Midbrain (tissue), 1 donor: Measurements from ENCODE around the gene CBL.

Experiments
- DNase-seq: peaks from one replicate; lab custom pipeline; 2025; lab: John Stamatoyannopoulos, UW

The CBL gene

DNA sequence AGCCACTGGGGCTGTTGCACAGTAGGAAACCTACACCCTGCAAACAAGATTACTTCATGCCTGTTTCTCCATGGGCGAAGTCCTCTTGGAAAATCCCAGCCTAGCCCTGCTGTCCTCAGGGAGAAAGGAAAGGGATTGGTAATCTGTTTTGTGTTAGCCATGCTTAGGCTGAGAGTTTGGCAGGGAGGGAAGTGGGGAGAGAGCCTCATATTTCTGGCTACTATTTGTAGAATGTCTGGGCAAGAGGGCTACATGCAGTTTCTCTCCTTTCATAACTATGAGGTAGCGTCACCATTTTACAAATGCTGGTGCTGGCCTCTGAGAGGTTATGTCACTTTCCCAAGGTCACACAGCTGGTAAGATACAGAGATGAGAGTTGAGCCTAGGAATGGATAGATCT lies 141.1 kb downstream of the CBL start:
- DNase-seq, result no peak

DNA sequence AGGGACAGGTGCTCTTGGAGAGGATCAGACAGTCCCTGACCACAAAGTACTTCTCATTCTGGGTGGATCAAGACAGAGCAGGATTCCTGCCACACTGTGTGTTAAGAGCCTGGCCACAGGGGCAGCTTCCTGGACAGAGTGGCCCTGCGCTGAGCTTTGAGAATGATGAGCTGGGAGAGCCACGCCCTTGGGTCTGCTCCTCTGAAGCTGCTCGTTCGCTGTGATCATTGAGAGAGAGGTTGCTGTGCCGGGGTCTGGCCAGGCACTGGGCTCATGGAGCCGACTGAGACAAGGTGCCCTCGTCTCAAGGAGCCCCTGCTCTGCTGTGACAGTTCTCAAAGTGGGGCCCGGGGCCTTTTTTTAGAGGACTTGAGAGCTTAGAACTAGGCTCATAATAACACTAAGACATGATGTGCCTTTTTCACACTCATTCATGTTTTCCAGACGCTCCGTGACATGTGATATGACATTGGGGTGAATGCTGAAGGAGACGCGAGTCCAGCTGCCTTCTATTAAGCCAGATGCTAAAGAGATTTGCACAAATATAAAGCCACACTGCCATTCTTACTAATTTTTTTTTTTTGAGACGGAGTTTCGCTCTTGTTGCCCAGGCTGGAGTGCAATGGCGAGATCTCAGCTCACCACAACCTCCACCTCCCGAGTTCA lies 141.9 kb downstream of the CBL start:
- DNase-seq, result no peak

DNA sequence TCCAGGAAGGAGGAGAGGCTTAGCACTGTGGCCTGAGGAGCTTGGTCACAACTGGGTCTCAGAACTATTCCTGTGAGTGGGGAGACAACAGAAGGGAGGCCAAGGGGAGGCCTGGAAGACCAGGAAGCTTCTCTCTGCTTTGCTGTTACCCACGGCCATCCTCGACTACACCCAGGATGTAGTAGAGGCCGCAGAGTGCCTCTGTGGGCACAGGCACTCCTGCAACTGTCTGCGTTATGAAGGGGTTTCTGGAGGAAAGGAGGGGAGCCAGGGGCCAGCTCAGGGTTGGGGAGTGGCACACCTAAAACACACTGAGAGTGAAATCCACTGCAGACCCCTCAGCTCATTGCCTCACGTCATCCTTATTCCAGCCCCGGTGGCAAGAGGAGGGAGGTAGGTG lies 144.2 kb downstream of the CBL start:
- DNase-seq, result no peak

DNA sequence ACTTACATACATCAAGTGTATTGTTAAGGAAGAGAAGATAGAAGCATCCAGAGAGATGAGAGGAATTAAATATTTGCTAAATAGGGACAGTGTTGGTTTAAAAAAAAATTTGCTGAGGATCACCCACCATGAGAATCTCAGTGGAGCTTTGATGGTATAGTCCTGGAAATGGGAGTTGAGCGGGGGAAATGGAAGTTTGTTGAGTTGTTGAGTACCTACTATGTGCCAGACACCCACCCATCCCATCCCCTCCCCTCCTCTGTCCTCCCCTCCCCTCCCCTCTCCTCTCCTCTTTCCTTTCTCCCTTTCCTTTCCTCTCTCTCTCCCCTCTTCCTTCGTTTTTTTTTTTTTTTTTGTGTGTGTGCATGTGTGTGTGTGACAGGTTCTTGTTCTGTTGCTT lies 145.1 kb downstream of the CBL start:
- no peak for DNase-seq

DNA sequence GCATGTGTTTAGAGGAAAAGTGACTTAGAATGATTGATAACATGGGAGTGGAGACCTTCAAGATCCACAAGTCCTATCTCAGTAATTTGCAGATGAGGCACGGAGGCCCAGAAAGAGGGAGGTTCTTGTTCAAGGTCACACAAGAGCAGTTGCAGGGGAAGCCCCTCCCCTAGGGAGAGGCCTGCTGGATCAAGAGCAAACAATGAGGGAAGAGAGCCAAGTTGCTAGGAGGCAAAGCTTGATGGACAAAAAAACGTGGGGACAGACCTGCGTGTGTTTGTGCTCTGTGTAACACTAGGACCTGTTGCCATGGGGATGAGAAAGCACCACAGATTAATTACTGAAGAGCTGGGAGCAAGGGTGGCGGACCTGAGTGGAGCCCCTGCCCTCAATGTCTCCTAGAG lies 146.7 kb downstream of the CBL start:
- no peak for DNase-seq

DNA sequence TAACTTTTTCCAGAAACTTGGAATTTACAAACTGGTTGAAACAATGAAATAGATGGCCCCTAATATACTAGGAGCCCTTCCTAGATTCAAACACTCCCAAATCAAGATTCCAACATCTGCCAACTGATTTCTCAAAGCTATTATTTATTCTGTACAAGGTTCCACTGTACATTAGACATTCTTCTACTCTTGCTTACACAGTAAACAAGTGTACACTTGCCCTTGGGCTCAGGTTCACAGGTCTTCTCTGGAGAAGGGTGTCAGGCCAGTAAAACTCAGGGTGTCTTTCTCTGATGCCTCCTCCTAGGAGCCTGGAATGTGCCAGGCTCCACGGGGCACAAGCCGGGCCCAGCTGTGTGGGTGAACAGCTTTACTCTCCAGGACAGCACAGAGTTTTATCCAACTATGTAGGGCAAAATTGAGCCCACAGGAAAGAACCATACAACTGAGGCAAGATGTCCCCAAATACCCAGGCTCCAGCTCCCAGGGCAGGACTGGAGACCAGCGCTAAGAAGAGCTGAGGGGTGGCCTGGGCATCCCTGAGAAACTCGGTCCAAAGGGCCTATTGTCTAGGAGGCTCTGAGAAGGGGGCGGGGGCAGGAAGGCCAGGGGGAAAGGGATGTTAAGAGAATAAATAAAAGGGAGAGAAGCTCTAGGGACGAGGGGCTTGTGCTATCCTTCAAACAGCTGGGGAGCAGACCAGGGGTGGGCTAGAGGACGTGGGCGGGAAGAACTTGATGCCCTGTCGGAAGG lies 149.1 kb downstream of the CBL start:
- no peak for DNase-seq

DNA sequence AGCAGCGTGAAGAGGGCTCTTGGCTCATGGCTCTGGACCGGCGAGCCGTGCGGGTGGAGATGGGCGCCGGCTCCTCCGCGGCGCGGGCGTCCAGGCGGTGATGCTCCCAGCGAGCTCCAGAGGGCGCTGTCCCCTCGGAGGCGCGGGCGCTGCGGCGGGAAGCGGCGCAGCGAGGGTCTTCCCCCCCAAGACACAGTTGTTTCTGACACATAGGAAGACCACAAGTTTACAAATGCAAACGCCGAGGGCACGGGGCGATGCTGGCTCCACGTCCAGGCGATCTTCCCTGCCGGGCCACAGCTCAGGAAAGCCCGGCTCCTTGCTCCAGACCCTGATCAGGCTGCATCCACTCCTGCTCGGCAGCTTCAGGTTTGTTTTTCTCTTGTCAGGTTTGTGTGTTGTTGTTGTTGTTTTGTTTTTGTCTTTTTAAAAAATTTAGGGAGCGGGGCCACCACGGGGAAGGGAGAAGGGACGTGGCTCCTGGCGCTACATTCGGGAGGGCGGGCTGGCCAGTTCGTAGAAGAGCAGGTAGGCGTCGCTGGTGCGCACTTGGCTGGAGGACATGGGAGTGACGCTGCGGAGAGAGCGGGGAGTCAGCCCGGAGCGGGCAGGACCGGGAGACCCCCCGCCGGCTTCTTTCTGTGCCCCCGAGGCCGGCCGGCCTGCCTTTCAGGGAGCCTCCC lies 150.4 kb downstream of the CBL start:
- peak; percentile 59 for DNase-seq

DNA sequence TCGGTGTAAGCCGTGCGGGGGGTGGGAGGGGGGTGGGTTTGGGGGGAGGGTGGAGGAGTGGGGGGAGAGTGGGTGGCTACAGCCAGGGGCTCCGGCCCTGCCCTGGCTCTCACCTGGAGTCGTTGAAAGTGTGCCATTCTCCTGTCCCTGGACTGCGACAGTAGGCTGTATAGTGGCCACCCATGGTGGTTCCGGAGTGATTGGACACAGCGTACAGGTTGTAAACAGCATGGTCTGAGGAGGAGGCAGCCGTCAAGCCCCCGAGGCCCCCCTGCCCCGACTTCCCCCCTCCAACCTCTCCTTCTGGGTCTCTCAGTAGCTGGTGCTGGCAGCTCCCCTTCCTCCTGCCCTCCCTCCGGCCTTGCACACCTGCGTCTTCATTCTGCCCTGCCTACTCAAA lies 150.9 kb downstream of the CBL start:
- no peak for DNase-seq
